ENCODE measurements around the gene ADCY6.

Gene ADCY6

DNA sequence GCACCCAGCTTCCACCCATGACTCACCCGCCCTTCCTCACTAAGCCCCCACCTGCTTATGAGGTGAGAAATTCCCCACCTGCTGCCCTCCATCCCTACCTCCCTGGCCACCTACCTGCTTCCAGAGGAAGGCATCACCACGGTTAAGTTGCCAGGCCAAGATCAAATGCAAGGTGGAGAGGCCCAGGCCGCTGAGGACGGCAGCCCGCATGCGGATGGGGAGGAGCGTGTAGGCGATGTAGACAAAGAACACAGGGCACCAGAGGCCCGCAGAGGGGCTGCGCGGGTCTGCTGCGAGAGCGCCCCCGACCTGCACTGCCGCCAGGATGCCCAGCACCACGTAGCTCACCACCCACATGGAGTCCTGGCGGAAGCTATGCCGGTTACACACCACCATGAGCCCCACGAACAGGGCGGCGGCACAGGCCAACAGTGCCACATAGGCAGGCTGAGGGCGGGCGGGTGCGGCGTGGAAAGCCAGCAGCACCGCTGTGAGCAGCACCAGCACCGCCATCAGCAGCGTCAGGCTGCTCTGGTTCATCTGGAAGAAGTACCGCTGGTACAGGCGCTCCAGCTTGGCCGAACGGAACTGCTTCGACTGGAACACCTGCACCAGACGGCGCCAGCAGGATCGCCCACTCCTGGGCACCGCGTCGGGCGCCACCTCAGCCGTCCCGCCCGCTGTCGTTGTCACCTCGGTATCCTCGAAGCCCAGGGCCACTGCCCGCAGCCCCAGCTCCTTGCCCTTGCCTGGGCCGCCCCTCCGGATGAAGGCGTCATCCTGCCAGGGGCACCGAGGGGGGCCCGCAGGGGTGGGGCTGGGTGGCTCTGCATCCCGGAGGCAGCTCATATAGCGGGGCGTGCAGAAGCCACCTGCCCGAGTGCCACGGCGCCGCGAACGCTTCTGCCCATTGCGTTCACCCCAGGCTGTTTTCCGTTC is 6.2 kb downstream of the ADCY6 start:
- DNase-seq = no peak

DNA sequence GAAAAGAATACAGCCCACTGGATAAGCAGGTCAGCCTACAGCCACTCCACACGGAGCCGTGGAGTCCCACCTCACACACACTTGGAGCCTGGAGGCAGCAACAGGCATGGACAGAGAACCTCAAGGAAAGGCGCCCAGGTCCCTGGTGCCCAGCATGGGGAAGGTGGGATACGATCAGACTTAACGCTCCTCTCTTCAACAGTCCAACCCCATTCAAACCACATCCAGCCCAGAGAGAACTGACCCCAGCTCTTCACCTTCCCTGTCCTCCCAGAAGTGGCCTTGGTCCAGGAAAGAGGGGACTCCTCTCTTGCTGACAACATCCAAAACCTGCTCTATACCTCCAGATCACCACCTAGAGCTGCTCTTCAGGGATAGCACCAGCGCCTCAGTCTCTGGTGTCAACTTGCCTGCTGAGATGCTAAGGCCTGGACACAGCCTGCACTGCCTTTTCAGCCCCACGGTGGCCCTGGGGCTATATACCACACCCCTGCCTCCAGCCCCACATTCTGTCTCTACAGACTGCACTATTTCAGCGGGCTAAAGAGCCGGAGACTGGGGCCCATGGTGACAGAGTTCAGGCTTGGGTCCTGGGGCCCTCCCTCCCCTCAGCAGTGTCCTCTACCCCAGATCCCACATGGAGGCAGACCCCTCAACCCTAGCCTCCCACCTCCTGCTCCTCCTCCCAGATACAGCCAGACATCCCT is 7.0 kb downstream of the ADCY6 start:
- DNase-seq = no peak

DNA sequence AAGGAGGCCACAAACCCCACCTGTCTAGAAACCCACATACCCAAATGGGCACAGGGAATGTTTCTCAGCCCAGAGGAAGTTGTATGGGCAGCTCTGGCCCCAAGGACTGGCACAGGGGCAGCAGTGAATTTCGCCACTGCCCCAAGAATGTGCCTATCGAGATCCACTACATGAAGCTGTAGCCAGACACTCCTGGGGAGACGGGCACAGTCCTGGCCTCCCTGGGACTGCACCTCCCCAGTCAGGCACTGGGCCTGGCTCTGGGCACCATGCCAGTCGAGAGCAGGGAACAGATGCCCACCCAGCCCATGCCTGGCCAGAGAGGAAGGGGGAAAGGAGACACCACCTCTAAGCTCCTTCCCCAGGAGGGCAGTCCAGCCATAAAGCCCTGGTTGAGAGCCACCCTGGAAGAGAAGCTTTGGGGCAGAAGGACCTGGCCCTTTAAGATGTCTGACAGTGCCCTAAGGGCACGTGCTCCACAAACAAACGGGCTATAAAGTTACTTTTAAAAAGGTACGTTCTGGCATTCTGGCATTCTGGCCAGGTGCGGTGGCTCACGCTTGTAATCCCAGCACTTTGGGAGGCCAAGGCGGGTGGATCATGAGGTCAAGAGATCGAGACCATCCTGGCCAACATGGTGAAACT is 8.4 kb downstream of the ADCY6 start:
- DNase-seq = no peak

DNA sequence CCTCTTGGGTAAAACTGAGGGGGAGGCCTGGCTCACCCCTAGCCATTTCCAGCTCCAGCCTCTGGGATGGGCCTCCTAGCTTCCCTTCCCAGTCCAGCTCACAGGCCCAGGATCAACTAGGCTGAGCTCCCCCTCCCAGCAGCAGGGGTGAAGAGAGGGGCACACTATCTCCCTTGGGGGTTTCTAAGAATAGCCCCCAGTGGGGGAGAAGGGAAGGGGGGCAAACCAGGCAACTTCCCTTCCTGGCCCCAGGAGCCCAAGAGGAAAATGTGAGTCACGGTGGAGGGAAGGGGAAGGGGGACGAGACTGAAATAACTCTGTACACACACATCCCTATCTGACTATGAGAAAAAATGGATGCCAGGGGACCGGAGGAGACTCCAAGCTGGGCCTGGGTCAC is 9.0 kb downstream of the ADCY6 start:
- no peak for DNase-seq

DNA sequence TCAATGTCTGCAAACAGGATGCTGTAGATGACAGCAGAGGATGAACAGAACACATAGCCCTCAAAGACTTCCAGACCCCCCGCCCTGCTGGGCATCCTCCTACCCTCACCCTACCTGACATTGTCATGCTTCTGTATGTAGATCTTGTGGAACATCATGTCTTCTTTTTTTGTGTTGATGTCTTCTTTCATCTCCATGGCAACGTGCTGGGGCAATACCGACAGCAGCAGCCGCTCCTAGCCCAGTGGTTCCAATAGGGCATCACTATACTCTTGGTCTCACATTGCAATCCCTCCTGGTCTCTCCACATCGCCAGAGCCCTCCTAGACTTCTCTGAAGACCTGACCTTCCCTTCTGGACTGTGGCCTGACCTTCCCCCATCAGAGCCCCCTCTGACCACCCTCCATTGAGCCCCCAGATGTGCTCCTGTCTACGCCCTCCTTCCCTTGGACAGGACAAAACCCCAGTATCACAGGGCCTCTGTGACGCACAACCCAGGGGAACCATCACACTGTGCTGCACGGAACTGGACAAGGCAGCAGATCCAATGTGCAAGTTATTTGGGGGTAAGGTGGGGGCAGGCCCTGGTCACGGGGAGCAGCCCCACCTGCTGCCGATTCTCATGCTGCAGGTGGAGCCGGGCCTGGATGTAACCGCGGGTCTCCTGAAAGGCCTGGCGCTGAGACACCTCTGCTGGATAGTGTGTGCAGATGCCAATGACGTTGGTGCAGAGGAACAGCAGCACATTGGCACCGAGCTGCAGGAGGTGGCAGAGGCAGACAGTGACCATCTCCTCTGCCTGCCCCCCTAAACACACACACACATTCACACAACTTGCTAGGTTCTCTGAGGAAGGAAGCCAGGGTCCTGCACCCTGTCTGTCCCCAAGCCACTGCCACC is 11.1 kb downstream of the ADCY6 start:
- no peak for DNase-seq

DNA sequence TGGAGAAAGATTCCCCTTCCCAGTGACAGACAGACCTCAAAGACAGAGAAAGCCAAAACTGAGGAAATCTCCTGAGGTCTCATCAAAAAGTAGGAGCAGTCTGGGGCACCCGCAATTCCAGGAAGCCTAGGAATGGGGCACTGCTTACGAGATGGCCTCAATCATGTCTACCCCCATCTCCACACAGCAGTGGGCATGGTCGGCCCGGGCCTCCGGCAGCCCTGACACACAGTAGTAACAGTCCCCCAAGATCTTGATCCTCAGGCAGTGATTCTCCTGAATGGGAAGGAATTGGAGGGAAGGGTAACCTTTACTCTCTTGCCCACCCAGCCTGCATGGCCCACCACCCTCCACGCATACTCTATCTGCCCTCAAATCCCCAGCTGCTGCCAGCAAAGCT is 11.9 kb downstream of the ADCY6 start:
- DNase-seq = no peak

DNA sequence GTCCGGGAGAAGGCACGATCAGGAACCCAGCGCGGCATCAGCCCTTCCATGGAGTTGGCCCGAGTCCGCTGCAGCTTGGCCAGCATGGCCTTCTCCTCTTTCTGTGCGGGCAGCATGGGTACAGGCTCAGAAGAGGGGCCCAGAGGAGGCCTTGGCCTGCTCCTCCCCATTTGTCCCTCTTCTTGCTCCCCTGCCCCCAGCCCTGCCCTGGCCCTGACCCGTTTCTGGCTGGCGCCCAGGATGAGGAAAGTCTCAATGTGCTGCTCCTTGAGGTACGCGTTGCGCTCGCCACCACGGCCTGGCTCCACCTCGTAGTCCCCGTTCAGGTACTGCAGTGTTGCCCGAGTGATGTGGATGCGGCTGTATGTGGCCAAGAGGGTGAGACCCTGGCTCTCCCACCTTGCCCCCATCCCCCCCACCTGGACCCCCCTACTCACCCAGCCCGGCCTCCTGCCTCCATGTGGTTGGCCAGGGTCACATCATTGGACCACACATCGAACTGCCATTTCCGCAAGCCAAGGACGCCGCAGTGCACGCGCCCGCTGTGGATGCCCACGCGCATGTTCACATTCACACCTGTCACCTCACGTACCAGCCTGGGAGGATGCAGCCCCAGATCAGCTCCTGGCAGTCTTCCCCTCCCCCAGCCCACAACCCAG is 12.8 kb downstream of the ADCY6 start:
- DNase-seq = no peak

DNA sequence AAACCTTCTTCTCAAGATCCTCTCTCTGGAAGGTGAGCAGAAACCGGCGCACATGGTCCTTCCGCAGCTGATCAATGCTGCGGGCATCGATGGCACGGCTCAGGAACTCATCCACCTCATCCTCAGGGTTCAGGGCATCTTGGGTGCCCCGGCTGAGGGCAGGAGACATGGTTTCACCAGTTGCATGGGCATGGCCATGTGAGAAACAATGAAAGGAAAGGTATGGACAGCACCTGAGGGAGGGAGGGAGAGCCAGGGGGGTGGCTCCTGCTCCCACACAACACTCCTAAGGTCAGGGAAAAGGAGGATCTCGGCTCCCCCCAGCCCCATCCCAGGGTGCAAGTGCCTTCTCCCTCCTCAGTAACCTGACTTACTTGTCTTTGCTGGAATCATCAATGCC is 13.6 kb downstream of the ADCY6 start:
- no peak for DNase-seq

DNA sequence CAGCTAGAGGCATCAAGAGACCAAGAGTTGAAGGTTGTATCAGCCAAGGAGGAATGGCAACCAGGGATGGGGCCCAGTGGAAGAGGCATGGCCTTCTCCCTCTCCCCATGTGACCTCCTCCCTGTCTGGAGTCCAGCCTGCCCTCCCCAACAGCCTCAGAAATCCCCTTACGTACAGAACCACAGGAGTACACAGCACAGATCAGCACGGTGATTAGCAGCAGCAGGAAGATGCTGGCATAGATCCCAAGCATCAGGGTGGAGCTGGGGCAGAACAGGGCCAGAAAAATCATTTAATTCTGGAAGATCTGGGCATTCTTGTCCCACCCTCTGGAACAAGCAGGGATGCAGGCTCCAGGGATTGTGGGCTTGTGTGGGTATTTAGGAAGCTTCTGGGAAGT is 14.4 kb downstream of the ADCY6 start:
- no peak for DNase-seq

DNA sequence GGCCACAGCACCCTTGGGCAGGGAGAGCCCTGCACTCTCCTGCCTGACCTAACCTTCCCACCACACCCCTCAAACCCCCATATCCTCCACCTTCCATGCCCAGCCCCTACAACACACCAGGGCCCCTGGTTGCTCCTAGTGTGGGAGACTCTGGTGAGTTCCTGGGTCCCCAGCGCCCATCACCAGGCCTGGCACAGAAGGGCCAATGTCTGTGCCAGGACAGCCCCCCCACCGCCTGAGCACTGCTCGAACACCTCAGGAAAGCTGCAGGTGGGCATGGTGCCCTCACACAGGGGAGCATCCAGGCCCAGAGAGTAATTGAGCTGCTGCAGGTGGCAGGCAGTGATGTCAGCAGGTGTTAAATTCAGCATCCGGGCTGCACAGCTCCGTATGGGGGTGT is 15.2 kb downstream of the ADCY6 start:
- DNase-seq = no peak

DNA sequence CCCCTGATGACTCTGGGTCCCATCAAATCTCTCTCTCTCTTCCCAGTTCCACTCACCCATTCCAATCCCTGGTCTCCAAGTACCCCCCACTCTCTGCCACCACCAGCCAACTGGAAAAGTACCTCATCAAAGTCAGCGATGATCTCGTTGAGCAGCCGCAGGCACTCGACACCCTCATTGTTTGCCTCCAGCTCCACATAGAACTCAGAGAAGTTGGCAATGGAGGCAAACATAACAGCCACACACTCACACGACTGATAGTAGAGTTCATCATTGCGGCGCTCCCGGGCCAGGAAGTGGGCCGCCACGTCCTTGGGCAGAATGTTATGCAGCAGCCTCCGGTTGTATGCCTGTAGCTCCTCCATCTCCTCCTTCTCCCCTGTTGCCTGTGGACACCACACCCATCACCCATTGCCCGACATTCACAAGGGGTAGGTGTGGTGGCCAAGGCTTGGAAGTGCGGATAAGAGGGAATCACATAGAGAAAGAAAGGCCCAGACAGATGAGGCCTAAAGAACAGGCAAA is 17.2 kb downstream of the ADCY6 start:
- DNase-seq = no peak

DNA sequence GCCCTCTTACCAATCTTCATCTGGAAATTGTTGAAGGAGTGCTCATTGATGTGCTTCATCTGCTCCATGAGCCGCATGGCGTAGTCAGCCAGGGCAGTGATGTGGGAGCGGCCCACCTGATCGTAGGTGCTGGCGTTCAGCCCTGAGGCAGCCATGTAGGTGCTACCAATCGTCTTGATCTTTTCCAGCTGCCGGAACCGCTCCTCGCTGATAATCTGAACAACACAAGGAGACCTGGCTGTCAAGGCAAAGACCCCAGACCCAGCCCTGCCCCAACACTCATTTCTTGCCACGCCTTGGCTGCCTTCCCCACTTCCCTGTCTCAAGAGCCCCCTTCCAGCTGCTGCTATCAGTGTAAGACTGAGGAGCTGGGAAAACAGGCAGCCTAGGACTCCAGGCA is 18.1 kb downstream of the ADCY6 start:
- DNase-seq = no peak

DNA sequence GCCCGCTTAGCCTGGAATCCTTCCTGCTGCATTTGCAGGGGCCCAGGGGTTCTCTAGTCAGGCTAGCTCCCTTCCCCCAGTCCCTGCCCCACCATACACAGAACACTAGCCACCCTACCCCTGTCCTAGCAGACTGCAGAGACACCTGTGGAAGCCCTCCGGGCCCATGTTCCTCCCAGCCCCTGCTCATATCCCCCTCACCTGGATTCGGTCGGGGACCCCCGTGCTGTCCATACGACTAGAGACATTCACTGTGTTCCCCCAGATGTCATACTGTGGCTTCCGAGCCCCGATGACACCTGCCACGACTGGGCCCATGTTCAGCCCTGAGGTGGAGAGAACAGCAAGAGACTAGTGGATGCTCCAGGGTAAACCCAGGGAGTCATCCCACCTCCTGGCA is 20.2 kb downstream of the ADCY6 start:
- no peak for DNase-seq

DNA sequence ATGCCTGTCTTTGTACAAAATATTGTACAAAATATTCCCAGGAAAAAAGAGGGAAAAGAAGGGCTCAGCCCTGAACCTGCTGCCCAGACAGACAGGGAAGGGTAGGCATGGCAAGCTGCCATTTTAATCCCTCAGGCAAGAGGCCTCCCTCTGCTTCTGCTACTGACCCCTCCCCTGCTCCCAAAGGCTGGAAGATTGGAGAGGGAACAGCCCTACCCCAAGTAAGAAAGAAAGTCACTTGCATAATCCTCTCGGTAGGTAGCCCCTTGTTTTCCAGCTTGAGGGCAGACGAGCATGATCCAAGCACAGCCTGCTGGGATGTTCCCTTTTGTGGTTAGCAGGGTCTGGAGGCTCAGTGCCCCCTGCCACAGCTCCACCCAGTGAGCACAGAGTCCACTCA is 20.7 kb downstream of the ADCY6 start:
- no peak for DNase-seq

DNA sequence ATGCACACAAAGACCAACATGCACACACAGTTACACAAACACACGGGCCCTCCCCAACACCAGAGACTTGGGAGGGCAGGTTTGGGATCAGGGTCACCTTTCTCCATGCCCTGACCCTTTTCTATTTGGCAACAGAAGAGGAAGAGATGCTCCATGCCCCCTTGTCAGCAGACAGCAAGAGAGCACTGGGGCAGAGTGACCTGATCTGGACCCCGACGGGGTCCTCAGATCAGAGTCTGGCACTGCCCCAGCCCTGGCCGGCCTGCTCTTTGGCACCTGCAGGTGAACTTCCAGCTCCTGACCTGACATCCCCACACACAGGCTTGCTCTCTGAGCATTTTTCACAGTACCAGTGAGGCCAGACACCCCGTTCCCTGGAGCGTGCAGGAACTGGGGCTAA is 21.4 kb downstream of the ADCY6 start:
- DNase-seq = no peak

DNA sequence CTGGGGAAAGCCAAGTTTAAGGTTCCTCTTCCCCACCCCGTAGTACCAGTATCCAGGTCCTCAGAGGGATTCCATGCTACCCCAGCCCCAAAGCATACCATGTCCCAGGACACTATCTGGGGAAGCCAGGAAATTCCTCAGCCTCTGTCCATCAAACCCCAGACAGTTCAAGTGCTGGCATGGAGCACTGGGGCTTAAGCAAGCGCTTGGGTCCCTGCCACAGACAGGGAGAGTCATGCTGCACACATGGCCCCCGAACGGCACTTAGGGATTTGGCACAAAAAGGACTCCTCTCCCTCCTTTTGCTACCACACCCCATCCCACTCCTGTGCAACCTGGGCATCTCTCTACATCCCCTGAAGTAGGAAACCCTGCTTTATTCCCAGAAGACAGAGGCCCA is 21.8 kb downstream of the ADCY6 start:
- no peak for DNase-seq

DNA sequence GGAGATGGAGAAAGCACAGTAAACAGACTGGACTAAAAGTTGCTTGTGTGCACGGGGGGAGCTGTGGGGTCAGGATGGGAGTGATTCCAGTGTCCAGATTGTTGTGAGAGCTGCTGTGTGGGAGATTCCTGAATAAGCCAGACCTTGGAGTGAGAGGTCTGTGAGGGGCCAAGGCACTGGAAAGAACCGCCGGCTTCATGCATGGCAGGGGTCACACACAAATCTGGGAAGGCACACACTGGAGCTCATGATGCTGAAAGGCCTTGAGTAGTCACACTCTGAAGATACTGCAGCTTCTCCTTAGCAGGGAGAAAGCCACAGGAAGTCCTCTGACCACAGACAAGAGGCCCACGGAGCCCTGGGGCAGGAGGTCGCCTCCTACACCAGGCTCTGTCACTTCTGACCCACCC is 23.1 kb downstream of the ADCY6 start:
- no peak for DNase-seq

DNA sequence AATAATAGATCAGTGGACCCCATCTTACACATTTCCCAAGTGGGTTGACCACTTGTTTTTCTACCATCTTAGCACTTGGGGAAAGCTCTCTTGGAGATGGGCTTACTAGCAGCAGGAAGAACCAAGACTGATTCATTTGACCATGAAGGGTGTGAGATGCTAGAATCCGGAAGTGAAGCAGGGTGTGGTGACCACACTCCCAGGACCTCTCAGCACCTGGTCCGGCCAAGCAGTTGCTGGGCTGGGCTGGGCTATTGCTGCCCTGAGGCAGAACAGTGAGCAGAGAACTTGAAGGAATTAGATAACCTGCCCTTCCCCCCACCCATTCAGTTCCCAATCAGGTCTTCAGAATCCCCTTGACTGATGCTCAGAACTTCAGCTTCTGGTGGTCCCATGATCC is 24.4 kb downstream of the ADCY6 start:
- DNase-seq = no peak

DNA sequence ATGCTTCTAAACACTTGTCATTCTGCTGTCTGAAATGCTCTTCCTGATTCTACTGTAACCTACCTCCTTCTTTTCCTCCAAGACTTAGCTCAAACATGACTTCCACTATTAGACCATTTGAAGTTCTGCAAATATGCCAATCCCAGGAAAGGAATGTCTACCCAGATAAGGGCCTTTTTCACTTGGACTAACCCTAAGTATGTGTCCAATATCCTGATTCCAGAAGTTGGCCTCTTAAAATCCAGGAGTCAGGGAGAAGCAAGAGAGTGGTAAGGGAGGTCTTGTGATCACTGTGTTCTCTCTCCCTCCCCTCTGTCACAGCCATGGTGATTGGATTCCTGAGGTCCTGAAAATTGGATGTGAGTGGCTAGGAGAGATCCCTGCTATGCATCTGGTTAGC is 30.2 kb downstream of the ADCY6 start:
- no peak for DNase-seq

DNA sequence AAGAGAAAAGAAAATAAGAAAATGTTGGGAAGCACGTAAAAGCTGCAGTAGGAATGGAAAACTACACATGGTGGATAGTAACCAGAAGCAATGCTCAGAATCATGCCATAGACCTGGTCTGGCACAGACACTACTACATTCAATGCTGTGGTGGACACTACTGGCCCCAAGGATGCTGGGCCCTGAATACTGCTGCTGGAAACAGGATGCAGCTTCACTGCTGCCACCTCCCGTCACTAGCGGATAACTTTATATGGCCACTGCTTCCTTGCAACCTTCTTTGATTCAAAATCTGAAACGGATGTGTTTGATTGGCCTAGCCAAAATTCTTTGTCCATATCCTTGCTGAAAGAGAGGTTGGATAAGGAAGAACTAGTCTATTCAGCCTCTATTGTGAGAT is 30.7 kb downstream of the ADCY6 start:
- no peak for DNase-seq

DNA sequence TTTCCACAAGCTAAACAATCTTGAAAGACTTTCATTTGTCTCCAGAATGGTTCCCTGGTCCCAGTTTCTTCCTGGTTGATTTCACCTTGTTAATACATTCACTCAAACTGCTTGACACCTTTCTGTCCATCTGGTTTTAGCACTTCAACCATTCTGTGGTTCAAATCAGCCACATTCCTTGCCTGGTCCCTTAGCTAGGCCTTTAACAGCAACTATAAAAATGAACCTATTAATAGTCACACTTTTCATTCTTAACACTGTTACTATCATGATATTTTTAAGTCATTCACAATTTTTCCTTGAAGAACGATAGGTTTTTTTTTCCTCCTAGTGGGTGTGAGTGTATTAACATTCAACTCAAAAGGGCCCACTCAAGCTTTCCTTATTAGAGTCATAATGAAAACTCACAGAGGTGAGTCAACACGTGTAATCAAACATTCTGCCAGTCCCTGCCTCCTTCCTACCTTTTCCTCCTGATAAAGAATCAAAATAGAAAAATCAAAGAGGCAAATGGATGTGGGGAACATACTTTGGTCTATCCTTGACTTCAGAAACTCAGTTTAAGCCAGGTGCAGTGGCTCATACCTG is 38.0 kb downstream of the ADCY6 start:
- no peak for DNase-seq

DNA sequence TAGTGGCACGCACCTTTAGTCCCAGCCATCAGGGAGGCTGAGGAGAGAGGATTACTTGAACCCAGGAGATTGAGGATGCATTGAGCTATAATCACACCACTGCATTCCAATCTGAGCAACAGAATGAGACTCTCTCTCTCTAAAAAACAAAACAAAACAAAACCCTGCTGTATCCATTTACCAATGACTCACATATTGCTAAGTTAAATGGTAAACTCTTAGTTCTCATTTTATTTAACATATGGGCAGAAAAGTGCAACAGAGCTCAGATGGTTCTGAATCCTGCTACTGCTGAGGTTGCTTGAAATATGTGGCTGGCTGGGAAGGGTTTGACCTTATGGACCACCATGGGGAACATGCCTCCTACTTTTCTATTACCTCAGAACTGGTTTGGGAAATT is 38.7 kb downstream of the ADCY6 start:
- no peak for DNase-seq

Data from NCI-H187 treated with DMSO at 0.1 percent for 48 hours (cell line).